Kidney (tissue), 14 donors: ENCODE results near the gene STBD1. TPM values are rescaled to one million over a fixed set of nuclear protein-coding genes. Genes with fewer than 3 reads are reported as not detected.

Experiments used
- DNase-seq, 5 donors: peaks; one replicate each; pipeline ENCODE4 v3.0.0-alpha.2; 2013 to 2020
- FAIRE-seq: peaks from 2 replicates; lab custom pipeline; 2012; peaks lifted over from hg19 to GRCh38; lab: Jason Lieb, UNC
- H3K27ac ChIP-seq, 2 donors: one replicate each; pipeline ENCODE4 v1.7.0; 2013; ENCODE audit warnings: low read depth in 2 of 2, low read length in 2 of 2, inconsistent platforms in 1 of 2
- H3K27me3 ChIP-seq: one replicate; pipeline ENCODE4 v1.7.1; 2013; ENCODE audit warnings: low read length, inconsistent platforms; ENCODE audit not compliant: control insufficient read depth, insufficient read depth
- H3K36me3 ChIP-seq, 3 donors: one replicate each; pipeline versions ENCODE4 v1.7.0 to v1.7.1; 2013; ENCODE audit warnings: low read length in 3 of 3, control low read depth in 1 of 3, inconsistent platforms in 1 of 3; ENCODE audit not compliant: insufficient read depth in 3 of 3, control insufficient read depth in 2 of 3
- H3K4me1 ChIP-seq, 3 donors: one replicate each; pipeline versions ENCODE4 v1.7.0 to v1.7.1; 2013; ENCODE audit warnings: low read length in 3 of 3, inconsistent platforms in 1 of 3, low read depth in 1 of 3; ENCODE audit not compliant: control insufficient read depth in 2 of 3, insufficient read depth in 2 of 3
- H3K4me3 ChIP-seq, 3 donors: one replicate each; pipeline versions ENCODE4 v1.7.0 to v1.8.1; 2013; ENCODE audit warnings: low read length in 3 of 3, control low read depth in 1 of 3, inconsistent platforms in 1 of 3
- H3K9ac ChIP-seq, 3 donors: one replicate each; pipeline versions ENCODE4 v1.7.0 to v1.7.1; 2013; ENCODE audit warnings: low read length in 3 of 3, control low read depth in 1 of 3, inconsistent platforms in 1 of 3
- H3K9me3 ChIP-seq, 3 donors: one replicate each; pipeline versions ENCODE4 v1.7.0 to v1.7.1; 2013; ENCODE audit warnings: low read length in 3 of 3, control low read depth in 1 of 3, inconsistent platforms in 1 of 3; ENCODE audit not compliant: control insufficient read depth in 2 of 3, insufficient read depth in 1 of 3
- intact Hi-C: fragments of 100-400 bp; cut with DNase I; formaldehyde crosslinking; loops from one replicate; pipeline ENCODE4 v1.11.1; 2022
- polyA plus RNA-seq: library from polyadenylated mRNA; stranded (reverse); fragments of 350-450 nt; fragmentation: Illumina TruSeq; extraction: RNeasy Lipid Tissue Mini Kit (QIAGEN cat#74804); gene quantifications from one replicate; pipeline ENCODE4 v1.2.3, GENCODE V29; 2014; ENCODE audit warnings: low read depth, low replicate concordance; ENCODE audit not compliant: insufficient read depth
- total RNA-seq: library from RNA; stranded (reverse); fragmentation: NEBNext Ultra II Directional; extraction: Animal tissue kit (Norgen Biotek cat#: 25700); gene quantifications from one replicate; pipeline ENCODE4 v1.2.1, GENCODE V29; 2021
- TF ChIP-seq, protein P1 (sequence below): IDR thresholded peaks from 3 replicates; pipeline ENCODE4 v1.5.1; 2012; ENCODE audit warnings: mild to moderate bottlenecking, moderate library complexity, borderline replicate concordance; ENCODE audit not compliant: insufficient read depth; ENCODE audit errors: extremely low read depth
- donor health status: control.
- donor health status: control.
- donor health status: control.
- donor health status: control.
- donor health status: control.
- donor health status: DM: yes; HTN: yes; CAD: no.
- donor health status: Normal renal cell carcinoma (clear cell type).

STBD1 gene
- total and polyA plus RNA-seq, 2 donors from 2014 or later = 1.3 to 4.5 TPM

DNA sequence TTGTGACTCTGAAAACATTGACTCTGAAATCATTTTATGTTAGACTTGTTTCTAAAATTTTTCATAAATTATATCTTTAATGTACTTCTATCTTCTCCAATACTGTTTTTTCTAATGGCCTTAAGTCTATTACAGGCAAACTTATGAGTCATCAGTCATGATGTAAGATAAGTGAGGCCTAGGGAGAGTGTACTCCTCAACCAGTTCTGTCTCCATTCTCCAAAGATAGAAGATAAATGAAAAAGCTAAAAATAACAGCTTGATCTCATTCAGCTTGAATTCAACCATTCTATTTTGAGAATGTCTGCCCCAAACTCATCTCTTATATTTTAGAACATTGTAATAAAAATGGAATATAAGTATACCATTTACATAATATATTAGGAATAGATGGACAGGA is 34.5 kb downstream of the STBD1 start:
- no peak overlapping the region for H3K4me3 ChIP-seq
- no peaks in the 10 kb centered on the region for H3K9me3 ChIP-seq
- intact Hi-C loops = no loop called here
- H3K27me3 ChIP-seq = no peaks in the 10 kb centered on the region
- DNase-seq = no peak
- TF ChIP-seq, protein P1, sequence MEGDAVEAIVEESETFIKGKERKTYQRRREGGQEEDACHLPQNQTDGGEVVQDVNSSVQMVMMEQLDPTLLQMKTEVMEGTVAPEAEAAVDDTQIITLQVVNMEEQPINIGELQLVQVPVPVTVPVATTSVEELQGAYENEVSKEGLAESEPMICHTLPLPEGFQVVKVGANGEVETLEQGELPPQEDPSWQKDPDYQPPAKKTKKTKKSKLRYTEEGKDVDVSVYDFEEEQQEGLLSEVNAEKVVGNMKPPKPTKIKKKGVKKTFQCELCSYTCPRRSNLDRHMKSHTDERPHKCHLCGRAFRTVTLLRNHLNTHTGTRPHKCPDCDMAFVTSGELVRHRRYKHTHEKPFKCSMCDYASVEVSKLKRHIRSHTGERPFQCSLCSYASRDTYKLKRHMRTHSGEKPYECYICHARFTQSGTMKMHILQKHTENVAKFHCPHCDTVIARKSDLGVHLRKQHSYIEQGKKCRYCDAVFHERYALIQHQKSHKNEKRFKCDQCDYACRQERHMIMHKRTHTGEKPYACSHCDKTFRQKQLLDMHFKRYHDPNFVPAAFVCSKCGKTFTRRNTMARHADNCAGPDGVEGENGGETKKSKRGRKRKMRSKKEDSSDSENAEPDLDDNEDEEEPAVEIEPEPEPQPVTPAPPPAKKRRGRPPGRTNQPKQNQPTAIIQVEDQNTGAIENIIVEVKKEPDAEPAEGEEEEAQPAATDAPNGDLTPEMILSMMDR = no peak
- no peaks in the 10 kb centered on the region for H3K36me3 ChIP-seq
- H3K4me1 ChIP-seq = peaks cover 0 to 2% (median 0%) of the 10 kb centered on the region in 3 donors
- H3K9ac ChIP-seq = no peak overlapping the region
- peak; percentile 13 for FAIRE-seq
- H3K27ac ChIP-seq = no peak overlapping the region

DNA sequence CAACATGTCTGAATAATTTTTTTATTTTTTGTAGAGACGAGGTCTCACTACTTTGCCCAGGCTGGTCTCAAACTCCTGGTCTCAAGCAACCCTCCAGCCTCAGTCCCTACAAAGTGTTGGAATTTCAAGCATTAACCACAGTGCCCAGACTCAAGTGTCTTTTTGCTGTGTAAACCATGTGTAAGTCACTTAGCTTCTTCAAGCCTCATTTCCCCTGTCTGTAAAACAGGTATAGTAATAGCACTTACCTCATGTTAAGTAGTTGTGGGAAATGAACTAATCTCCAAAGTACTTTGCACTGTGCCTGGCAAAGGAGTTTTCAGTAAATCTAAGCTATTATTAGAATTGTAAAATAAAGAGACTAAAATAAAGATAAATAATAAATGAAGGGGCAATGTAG is 35.7 kb downstream of the STBD1 start:
- H3K9ac ChIP-seq = no peak overlapping the region
- H3K4me1 ChIP-seq = peaks cover 0 to 2% (median 0%) of the 10 kb centered on the region in 3 donors
- no peaks in the 10 kb centered on the region for H3K36me3 ChIP-seq
- TF ChIP-seq, protein P1 = no peak
- FAIRE-seq (no peak), DNase-seq (no peak)
- H3K27me3 ChIP-seq = no peaks in the 10 kb centered on the region
- H3K27ac ChIP-seq = no peak overlapping the region
- H3K9me3 ChIP-seq = no peaks in the 10 kb centered on the region
- intact Hi-C loops = no loop called here
- no peak overlapping the region for H3K4me3 ChIP-seq

DNA sequence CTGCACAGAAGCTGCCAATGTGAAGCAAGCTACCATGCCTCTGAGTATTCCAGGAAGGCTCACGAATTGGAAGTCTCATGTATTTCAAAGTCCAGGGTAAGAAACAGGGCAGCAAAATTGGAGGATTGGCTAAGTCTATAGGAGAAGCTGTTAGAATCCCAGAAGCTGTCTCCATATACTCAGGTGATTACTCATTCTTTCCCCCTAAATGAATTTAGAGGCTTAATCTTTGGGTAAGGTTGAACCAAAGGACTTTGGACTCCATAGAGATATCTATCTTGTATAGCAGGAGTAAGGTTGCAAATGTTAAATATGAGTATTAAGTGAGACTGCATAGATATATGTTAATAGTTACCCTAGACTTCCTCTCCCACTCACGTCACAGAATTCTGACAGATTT is 36.3 kb downstream of the STBD1 start:
- no peak overlapping the region for H3K9ac ChIP-seq
- no peak for DNase-seq
- H3K9me3 ChIP-seq = no peaks in the 10 kb centered on the region
- no peaks in the 10 kb centered on the region for H3K27me3 ChIP-seq
- no peaks in the 10 kb centered on the region for H3K36me3 ChIP-seq
- H3K27ac ChIP-seq = no peak overlapping the region
- H3K4me1 ChIP-seq = peaks cover 0 to 2% (median 0%) of the 10 kb centered on the region in 3 donors
- TF ChIP-seq, protein P1 = no peak
- intact Hi-C loops = no loop called here
- no peak overlapping the region for H3K4me3 ChIP-seq
- FAIRE-seq = no peak
